NOMO-1 treated with DMSO at 0.1 percent for 48 hours (cell line): Measurements from ENCODE around the gene CREB1.

Experiments
- DNase-seq: peaks from one replicate; lab custom pipeline; 2025; ENCODE audit not compliant: unreplicated experiment; lab: John Stamatoyannopoulos, UW

The CREB1 gene

GRCh38 chr2:207539470-207539869 lies 9.7 kb downstream of the CREB1 start:
- no peak for DNase-seq

- no peak for DNase-seq
These were observed 10.7 kb downstream of the CREB1 start for GRCh38 chr2:207540431-207540830.

- no peak for DNase-seq
These were observed 12.2 kb downstream of the CREB1 start for GRCh38 chr2:207541933-207542332.

GRCh38 chr2:207543272-207543671 lies 13.5 kb downstream of the CREB1 start:
- DNase-seq, result no peak

GRCh38 chr2:207546822-207547221 lies 17.1 kb downstream of the CREB1 start:
- no peak for DNase-seq

GRCh38 chr2:207549145-207549544 lies 19.4 kb downstream of the CREB1 start:
- DNase-seq, result no peak

- peak; percentile 9 for DNase-seq
These were observed 28.3 kb downstream of the CREB1 start for GRCh38 chr2:207558079-207558491.

- no peak for DNase-seq
These were observed 31.8 kb downstream of the CREB1 start for GRCh38 chr2:207561386-207562080.

- no peak for DNase-seq
These were observed 36.2 kb downstream of the CREB1 start for GRCh38 chr2:207565736-207566500.

GRCh38 chr2:207567671-207568070 lies 37.9 kb downstream of the CREB1 start:
- DNase-seq, result no peak

GRCh38 chr2:207571370-207571769 lies 41.6 kb downstream of the CREB1 start:
- DNase-seq, result no peak

- no peak for DNase-seq
These were observed 55.2 kb downstream of the CREB1 start for GRCh38 chr2:207584952-207585351.

GRCh38 chr2:207587305-207587704 lies 57.5 kb downstream of the CREB1 start:
- no peak for DNase-seq

- no peak for DNase-seq
These were observed 59.4 kb downstream of the CREB1 start for GRCh38 chr2:207589143-207589542.

- no peak for DNase-seq
These were observed 63.5 kb downstream of the CREB1 start for GRCh38 chr2:207593277-207593676.

GRCh38 chr2:207594264-207594663 lies 64.5 kb downstream of the CREB1 start:
- DNase-seq, result no peak

- no peak for DNase-seq
These were observed 65.0 kb downstream of the CREB1 start for GRCh38 chr2:207594731-207595130.

GRCh38 chr2:207599636-207600035 lies 69.9 kb downstream of the CREB1 start:
- DNase-seq, result no peak

- DNase-seq, result no peak
These were observed 70.5 kb downstream of the CREB1 start for GRCh38 chr2:207600231-207600630.

- DNase-seq, result no peak
These were observed 72.0 kb downstream of the CREB1 start for GRCh38 chr2:207601774-207602173.

- DNase-seq, result no peak
These were observed 73.7 kb downstream of the CREB1 start for GRCh38 chr2:207603486-207603885.

- DNase-seq, result no peak
These were observed 76.6 kb downstream of the CREB1 start for GRCh38 chr2:207606399-207606798.

GRCh38 chr2:207606829-207607228 lies 77.1 kb downstream of the CREB1 start:
- no peak for DNase-seq
